HG03439 (cell line): ENCODE measurements around the gene MRPS23.

Experiments
- ATAC-seq: cut with Tn5 transposase; IDR thresholded peaks from one replicate; pipeline ENCODE4 v1.9.1; 2021; ENCODE audit warnings: mild to moderate bottlenecking, moderate library complexity; ENCODE audit not compliant: unreplicated experiment

The MRPS23 gene

DNA sequence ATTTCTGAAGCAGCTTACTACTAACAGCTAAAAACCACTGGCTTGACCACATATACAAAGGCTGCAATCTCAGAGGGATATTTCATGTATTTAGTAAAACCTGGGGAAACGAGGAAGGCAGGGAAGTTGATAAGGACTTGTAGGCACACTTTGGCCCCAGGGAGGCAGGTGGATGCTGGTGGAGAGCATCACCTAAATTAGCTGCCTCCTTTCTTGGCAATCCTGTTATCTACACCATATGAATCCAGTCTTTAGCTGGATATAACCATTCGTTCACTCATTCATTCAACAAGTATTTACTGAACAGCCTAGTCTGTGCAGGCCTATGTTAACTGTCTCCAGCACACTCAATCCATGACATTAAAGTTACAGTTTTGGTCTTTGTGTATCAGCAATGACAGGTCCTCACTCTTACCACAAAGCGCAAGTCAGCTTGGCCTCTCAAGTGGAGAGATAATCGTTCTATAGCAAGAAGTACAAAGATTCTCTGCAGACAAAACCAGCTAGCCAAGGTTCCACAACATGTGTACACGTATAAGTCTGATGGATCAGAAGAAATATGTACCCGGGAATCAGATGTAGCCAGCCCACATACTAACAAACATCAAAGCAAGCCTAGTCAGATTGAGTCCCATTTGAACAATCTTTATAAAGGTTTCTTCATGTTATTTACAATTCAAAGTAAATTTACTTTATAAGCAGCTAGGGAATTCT, 10.8 kb downstream of the MRPS23 start:
- no peak for ATAC-seq

DNA sequence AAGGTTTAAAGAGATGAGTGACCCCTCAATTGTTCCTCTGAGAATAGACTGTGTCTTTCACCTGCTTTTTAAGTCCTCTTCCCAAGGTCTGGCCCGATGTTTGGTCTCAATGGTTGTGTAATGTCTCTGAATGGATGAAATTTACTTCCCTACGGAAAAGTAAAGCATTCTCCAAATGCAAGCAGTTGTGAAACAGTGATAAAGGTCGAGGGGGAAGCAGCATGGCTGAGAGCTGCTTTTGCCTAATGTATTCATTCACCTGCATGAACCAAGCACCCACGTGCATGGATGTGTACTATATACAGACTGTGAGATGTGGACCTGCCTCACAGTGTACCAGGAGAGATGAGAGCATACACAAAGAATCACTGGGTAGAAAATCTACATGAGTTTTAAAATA, 11.4 kb downstream of the MRPS23 start:
- ATAC-seq: no peak

DNA sequence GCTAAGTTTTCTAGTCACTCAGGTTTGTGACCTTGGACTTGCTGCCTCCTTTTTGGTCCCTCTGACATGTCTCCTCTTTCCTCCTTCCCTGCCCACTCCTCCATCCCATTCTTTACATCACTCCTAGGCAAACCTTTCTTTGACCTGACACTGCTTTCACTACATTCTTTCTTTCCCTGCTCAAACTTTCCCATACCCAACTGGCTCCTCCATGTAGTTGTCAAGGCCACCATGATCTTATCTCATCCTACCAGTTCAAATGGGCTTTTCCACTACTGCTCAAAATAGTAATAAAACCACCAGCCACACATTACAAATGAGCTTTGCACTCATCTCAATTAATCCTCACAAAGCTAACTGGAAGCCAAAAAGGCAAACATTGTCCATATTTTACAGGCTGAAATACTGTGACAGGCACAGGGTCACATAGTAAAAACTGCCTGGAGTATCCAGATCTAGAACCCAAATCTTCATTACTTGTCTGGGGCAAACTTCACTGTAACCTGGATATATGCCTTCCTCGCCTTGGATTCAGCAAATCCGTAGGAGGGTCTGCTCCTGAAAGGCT, 14.4 kb downstream of the MRPS23 start:
- ATAC-seq: no peak

DNA sequence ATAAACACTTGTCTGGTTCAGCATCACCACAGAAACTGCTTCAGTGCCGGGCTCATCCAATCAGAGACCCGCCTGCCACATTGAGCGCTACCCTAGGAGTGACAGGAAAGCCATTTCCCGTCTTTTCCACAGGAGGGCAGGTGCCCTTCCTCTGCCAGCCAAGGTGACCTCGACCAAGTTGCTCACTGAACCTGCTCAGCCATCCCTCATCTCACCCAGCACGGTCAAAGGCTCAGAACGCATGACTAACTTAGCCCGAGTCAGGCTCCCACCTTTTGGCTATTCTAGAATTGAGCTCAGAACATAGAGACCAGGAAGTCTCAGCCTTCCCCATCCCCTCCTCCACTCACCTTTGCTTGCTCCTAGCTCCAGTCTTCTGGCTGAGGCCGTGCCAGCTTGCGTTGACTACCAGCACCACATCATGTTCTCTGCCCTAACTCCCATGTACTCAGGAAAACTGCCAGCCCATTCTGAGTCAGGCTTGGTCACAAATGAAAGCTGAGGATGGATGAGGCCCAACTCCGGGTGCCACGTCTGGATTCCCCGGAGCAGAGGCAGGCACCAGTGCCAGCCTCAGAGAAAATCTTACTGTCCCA, 15.6 kb downstream of the MRPS23 start:
- no peak for ATAC-seq

DNA sequence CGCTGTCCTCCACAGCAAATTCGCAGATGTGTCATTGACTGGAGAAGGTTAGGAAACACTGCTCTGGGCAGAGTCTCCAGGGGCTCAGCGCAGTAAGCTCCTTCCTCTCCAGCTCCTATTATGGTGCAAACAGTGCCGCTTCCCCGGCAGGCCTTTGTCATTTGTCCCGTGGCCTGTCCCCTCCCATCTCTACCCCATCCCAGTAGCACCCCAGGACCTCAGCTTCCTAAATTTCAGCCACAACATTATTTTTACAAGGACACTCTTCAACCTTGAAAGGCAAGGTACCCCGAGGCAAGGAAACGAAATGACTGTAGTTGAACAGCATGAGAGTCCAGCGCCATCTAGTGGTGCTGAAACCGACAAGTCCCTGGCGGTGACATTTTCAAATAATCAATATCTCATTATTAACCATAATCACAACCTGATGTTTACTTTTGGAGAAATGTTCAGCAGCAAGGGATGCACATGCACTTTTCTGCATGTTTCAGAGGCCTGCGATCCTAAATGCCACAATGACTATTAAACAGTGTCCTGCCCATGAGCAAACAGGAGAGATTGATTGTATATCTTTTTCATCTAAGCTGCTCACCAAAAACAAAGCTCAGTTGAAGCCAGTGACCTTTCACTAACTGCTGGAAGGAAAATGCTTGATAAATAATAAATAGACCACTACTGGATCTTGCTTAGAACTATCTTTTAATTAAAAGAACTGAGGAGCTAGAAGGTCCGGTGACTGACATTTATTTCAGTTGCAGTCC, 16.5 kb downstream of the MRPS23 start:
- no peak for ATAC-seq

DNA sequence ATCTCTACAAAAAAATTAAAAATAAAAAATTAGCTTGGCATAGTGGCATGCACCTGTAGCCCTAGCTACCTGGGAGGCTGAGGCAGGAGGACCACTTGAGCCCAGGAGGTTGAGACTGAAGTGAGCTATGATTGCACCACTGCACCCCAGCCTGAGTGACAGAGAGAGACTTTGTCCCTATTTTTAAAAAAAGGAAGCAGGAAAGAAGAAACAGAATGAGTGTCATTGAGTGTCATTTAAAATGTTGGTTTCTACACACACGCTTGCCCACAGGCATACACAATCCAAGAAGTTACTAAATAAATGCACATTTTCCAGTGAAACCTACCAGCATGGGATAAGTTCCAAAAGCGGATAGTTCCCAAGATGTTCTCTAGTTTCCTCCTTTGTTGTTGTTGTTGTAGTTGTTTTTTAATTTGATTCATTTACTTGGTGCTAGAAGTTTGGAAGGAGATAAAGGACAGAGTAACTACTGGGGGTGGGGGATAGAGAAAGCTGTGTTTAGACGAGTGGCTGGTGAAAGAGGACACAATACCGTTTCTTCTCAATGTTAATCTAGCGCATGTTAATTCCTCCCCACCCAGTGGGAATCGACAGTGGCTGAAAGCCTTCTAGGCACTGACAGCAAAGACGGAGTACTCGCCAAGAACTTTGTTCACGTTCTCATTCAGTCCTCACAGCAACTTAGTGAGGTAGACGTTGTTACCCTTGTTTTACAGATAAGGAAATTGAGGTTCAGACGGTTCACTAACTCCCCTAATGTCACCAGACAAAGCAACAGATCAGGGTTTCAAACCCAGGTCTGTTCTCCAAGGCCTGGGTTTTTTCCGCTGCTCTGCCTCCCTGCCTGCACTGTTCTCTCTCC, 17.3 kb downstream of the MRPS23 start:
- no peak for ATAC-seq

DNA sequence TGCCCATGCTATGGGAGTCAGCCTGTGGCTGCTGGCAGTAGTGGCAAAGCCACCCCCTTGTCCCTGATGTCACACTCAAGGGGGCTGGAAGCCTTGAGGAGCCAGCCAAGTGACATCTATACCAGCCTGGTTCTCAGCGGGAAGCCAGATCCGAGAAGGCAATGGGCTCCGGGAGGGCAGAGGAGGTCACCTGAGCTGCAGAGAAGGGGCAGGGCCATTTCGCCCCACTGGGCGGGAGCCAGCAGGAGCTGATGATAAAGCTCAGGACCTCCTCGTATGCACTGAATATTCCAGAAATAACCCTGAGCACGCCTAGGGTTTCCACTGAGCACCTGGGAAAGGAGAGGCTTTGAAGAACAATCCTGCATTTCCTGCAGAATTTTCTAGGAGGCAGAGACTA, 19.0 kb downstream of the MRPS23 start:
- no peak for ATAC-seq

DNA sequence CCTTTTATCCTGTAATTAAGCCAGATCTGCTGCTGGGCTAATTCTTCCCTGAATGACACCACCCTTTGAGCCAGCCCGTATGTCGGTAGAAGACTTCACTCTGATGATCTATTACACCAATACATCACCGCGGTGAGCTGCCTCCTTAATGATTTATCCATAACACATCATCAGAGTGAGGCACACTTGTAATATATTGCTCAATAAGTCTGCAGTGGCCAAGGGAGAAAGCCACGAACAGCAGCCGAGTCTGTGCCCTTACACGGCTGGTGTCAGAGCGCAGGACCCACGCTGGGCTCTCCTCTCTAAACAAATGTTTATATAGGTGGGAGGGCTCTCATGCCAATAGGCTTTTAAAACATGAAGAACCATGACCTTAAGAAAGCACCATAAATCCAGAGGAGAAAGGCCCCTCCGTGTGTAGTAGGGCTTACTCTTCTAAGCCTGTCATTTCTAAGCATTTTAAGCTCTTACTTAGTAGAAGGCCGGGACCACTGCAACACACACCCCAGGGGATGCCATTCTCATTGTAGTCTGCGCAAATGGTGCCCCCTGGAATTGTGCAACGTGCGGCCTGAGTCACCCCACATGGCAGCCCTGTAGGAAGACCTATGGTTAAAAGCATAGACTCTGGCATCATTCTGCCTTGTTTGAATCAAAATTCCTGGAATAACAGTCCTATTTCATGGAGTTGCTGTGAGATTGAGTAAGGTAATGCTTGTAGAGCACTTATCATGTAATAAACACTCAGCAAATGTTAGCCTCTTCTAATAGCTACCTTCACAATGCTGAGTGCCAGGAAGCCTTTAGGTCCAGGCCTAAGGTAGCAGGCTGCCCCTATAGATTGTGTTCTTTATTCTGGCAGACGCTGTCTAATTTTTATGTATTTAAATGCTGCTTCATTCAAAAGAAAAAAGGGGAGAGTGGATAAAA, 26.1 kb downstream of the MRPS23 start:
- ATAC-seq: no peak

DNA sequence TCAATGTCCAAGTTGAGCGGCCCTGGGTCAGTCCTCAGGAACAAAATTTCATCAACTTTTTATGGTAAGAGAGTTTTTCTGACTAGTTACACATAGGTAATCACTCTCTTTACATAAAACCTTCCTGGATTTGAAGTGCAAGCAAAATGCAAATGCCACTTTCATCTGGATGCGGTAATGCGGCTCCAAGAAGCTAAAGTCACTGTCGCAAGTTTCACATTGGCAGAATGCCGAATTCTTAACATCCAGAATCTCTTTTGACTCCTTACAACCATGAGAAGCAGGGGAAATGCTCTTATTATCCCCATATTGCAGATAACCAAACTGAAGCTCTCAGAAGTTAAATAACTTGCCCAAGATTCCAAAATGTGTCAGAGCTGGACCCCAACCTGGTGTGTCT, 30.0 kb downstream of the MRPS23 start:
- ATAC-seq: no peak

DNA sequence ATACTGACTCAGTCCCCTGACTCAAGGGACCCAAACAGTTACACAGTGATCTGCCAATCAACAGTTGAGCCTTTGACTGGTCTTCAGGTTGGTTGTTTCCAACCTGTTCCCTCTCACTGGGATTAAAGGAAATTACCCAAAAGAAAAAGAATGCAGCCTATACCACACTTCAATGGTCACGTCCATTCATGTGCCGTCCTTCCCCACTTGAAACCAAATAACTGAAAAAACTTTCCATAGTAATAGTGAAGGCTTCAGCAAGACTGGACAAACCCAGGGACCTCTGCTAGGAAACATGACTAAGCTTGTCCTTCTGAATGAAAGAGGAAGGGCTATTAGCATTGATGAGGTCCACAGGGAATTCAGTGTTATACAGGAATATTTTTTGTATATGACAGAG, 30.6 kb downstream of the MRPS23 start:
- ATAC-seq: no peak

DNA sequence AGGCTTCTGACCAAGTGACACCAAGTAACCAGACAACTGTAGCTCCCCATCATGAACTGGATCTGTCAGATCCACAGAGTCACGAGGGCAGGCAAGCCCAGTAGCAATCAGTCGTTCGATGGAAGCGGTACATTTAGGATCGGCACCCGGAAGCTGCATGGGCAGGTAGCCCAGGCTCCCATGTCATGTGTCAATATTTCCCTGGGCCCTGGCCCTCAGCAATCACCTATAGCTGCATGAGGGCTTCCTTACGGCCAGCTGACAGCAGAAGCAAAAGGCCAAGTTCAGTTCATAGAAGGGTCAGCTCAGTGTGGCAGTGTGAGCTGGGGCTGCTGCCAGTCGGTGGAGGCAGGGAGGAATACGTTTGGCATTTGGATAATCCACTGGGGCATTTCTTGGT, 31.8 kb downstream of the MRPS23 start:
- no peak for ATAC-seq

DNA sequence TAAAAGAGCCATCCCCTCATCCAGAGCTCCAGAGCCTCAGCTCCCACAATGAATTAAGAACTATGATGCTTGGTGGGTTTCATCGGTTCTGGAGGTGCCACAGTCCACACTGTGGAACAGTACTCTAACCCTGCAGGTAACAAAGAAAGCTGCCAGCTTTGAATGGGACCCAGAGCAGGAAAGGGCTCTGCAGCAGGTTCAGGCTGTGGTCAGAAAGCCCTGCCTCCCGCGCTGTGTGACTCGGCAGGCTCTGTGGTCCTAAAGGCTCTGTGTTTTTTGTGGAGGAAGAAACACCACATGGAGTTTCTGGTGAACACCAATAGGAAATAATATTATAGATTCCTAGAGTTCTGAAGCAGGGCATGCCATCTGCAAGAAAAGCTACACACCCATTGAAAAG, 32.5 kb downstream of the MRPS23 start:
- ATAC-seq: no peak

DNA sequence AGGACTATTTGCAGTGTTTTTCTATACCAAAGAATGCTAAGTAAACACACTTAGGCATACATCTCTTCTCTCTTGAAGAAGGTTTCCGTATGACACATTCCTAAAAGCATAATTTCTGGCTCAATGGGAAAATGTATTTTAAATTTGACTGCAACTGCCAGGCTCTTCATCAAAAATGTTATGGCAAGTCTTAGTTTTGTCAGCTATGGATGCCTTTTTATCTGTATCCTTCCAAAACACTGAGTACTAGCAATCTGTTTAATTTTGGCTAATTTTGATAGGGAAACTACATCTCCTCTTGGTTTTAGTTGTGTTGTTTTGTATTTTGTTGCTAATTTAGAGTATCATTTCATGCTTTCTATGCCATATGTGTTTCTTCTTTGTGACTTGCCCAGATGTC, 35.4 kb downstream of the MRPS23 start:
- no peak for ATAC-seq

DNA sequence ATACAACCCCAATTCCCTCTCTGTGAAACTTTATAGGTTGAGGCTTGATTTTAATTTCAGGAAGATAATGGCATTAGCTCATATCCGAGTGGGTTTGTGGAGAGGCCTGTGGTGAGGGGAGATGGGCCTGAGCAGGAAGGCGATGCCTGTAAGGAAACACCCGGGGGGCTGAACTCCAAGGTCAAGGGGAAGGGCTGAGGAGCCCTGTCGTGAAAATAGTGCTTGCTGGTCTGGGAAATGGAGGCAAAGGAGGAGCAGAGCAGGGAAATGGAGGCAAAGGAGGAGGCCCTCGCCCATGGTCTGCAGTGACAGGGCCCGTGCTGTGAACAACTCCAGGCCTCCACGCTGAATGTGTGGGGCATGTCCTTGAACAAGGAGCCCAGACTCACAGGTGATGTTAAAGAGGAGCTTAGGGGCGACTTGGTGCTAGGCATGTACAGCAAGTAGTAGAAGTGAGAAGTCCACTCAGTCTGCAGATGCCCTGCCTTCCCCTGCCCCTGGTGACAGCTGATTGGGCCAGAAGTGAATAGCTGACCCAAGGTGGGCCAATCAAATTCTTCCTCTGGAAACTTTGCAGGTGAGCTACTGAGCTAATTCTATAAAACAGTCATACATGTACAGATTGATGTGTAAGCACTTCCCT, 38.1 kb downstream of the MRPS23 start:
- no peak for ATAC-seq

DNA sequence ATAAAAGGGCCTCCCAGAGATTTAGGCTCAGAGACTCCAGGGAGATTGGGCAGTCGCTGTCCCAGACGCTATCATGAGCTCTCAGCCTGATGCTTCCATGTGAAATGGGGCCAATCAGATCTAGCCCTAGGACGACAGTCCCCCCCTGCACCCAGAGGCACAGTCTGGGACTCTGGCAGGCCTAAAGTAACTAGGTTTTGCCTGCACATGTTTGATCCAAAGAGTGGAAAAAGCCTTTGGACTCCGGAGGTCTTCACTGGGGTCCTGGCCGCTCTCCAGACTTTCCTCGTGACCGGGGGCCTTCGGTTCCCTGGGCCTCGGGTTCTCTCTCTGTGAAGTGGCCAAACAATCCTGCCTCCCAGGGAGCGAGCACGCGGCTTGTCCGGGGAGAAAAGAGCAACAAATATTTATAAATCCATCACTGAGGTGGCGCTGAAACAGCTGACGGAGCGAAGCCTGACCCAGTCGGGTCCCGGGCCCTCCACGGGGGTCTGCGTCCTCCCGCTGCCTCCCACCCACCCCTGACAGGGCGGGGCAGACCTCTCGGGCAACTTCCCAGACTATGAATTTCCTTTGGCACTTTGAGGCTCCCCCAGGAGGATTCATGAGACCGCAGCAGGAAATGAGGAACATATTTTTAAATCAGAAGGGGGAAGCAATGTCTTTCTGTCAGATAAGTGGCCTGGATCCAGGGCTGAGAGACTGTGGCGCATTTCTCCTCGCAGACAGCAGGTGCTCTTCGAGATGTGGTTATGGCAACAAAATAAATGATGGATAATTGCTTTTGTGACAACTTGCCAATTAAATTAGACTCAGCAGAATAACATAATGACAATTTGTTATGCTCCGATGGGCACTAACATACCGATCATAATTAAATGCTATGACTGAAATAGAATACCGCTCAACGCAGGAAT, 38.9 kb downstream of the MRPS23 start:
- ATAC-seq: no peak

DNA sequence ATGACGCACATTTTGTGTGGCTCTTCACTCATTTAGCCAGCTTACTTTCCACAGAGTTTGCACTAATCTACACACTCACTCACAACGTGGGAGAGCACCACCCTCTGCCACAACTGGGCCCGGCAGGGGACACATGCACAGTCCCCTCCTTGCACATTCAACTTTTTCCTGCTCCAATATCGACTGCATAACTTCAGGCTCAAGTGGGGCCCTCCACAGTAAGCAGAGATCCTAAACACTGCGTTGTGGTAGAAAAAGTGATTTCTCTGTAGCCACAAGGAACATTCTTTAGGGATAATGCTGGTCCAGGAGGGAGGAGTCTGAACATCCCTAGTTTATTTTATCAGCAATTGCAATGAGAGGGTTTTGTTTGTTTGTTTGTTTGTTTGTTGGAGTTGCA, 40.0 kb downstream of the MRPS23 start:
- ATAC-seq: no peak

DNA sequence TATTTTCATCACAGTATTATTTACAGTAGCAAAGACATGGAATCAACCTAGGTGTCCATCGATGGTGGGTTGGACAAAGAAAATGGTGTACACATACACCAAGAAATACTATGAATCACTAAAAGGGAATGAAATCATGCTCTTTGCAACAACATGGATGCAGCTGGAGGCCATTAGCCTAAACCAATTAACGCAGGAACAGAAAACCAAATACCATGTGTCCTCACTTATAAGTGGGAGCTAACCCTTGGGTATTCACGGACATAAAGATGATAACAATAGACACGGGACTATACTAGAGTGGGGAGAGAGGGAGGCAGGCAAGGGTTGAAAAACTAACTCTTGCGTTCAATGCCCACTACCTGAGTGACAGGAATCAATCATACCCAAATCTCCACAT, 41.0 kb downstream of the MRPS23 start:
- ATAC-seq: no peak

DNA sequence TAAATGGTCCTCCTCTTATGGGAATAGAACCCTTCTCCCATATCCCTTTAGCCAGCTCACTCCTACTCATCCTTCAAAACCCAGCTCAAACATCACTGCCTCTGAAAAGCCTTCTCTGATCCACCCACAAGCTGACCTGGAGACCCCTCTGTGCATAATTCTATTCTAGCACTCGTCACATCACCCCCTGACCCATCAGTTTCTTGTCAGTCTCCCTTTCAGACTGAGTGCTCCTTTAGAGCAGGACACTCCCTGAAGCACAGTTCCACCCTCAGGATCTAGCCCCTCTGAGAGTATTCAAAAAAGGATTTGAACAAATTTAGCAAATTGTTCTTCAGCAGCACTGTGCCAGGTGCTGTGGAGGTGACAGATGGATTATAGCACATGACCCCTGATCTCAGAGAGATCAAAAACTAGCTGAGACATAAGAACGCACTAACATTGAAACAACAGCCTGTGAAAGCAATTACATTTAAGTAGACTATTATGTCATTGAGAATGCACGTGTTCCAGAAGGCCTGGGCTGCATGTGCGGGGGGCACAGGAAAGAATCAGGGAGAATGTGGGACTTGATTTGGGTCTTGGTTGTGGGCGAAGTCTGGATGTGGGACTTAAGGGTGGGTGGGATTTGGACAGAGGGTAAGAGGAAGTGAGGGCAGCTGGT, 43.5 kb downstream of the MRPS23 start:
- ATAC-seq: no peak
